A673 (cell line): ENCODE measurements around the gene DAPK2. TPM values are rescaled to one million over a fixed set of nuclear protein-coding genes. Genes with fewer than 3 reads are reported as not detected.

Experiments used
- BruUV-seq: library from RNA; stranded (reverse); fragments of 400-500 nt; replicated peaks from 2 replicates; lab custom pipeline; 2021; lab: Mats Ljungman, UMichigan
- CTCF ChIA-PET: fragments of 300-600 bp; sonication (Branson Sonifier 250); formaldehyde crosslinking; loops from one replicate; lab custom pipeline; 2022; ENCODE audit warnings: antibody characterized with exemption; lab: Charles Lee
- POLR2A ChIA-PET: fragments of 300-600 bp; sonication (Branson Sonifier 250); formaldehyde crosslinking; loops from one replicate; lab custom pipeline; 2022; ENCODE audit warnings: antibody characterized with exemption; ENCODE audit not compliant: low non-redundant PET; lab: Charles Lee
- DNase-seq: peaks from one replicate; pipeline ENCODE4 v3.0.0-alpha.2; 2015; ENCODE audit warnings: low spot score
- H3K27ac ChIP-seq: fragments of 200-600 bp; sonication (generic); 2 replicates; pipeline ENCODE4 v1.5.1; 2016; ENCODE audit warnings: mixed run types, low read depth, mild to moderate bottlenecking, mixed read lengths, antibody characterized with exemption, low read length; ENCODE audit not compliant: poor library complexity, severe bottlenecking
- H3K27me3 ChIP-seq: fragments of 200-600 bp; sonication (generic); replicated peaks from 2 replicates; pipeline ENCODE4 v1.6.1; 2017; ENCODE audit warnings: mixed run types, low read depth, mild to moderate bottlenecking, mixed read lengths, antibody characterized with exemption, low read length; ENCODE audit not compliant: insufficient read depth, poor library complexity
- H3K36me3 ChIP-seq: fragments of 200-600 bp; sonication (generic); 2 replicates; pipeline ENCODE4 v1.6.1; 2016; ENCODE audit warnings: mixed run types, mild to moderate bottlenecking, mixed read lengths, antibody characterized with exemption, low read length; ENCODE audit not compliant: insufficient read depth, poor library complexity, severe bottlenecking
- H3K4me1 ChIP-seq: fragments of 200-600 bp; sonication (generic); 2 replicates; pipeline ENCODE4 v1.6.1; 2017; ENCODE audit warnings: mixed run types, mild to moderate bottlenecking, mixed read lengths, antibody characterized with exemption, low read length; ENCODE audit not compliant: insufficient read depth, poor library complexity, severe bottlenecking
- H3K4me3 ChIP-seq: fragments of 200-600 bp; sonication (generic); 2 replicates; pipeline ENCODE4 v1.5.1; 2016; ENCODE audit warnings: low read depth, mixed run types, mild to moderate bottlenecking, mixed read lengths, low read length; ENCODE audit not compliant: poor library complexity, severe bottlenecking
- H3K9me3 ChIP-seq: fragments of 200-600 bp; sonication (generic); 2 replicates; pipeline ENCODE4 v1.6.1; 2016; ENCODE audit warnings: mixed run types, low read depth, mild to moderate bottlenecking, mixed read lengths, antibody characterized with exemption, low read length; ENCODE audit not compliant: poor library complexity, severe bottlenecking
- CTCF ChIP-seq: fragments of 300-800, 200-600 bp; sonication (generic); conservative IDR thresholded peaks from 2 replicates; pipeline ENCODE4 v1.5.1; 2017; ENCODE audit warnings: low read depth, mild to moderate bottlenecking, antibody characterized with exemption, low read length, moderate library complexity, mixed read lengths
- EZH2 ChIP-seq: fragments of 200-600 bp; sonication (generic); IDR thresholded peaks from 2 replicates; pipeline ENCODE4 v1.6.1; 2017; ENCODE audit warnings: borderline replicate concordance, low read depth, mild to moderate bottlenecking, mixed read lengths, antibody characterized with exemption, low read length; ENCODE audit not compliant: poor library complexity, severe bottlenecking
- intact Hi-C: fragments of 100-400 bp; cut with micrococcal nuclease; formaldehyde crosslinking; loops from one replicate; pipeline ENCODE4 v1.10.0; 2022; ENCODE audit not compliant: unreplicated experiment
- total RNA-seq: library from RNA; stranded (reverse); gene quantifications from 2 replicates; pipeline ENCODE4 v1.2.3, GENCODE V29; 2021

DAPK2 gene
- total RNA-seq, 1 experiment from 2014 or later: 19.2 TPM

GRCh38 chr15:64050281-64051092 is 4.2 kb upstream of the DAPK2 start:
- ChIA-PET POLR2A (no interaction called here), CTCF (interaction anchor here (0.5 kb wide), 1 partner anchor 97 kb away, joined by 6 read pairs; no protein-coding TSS in a partner anchor)
- no peak overlapping the region for H3K4me3 ChIP-seq
- no peaks in the 10 kb centered on the region for H3K9me3 ChIP-seq
- no peak for TF ChIP-seq EZH2
- TF ChIP-seq CTCF: no peak
- H3K4me1 ChIP-seq: peaks cover 6% of the 10 kb centered on the region
- H3K27me3 ChIP-seq: no peaks in the 10 kb centered on the region
- no peak overlapping the region for H3K27ac ChIP-seq
- H3K36me3 ChIP-seq: no peaks in the 10 kb centered on the region
- intact Hi-C loops: no loop called here
- BruUV-seq: no TSS peak
- no peak for DNase-seq

- no peak for TF ChIP-seq CTCF
- no peak for TF ChIP-seq EZH2
- no peaks in the 10 kb centered on the region for H3K36me3 ChIP-seq
- ChIA-PET CTCF (no interaction called here), POLR2A (no interaction called here)
- intact Hi-C loops: loop anchor here (5.0 to 10.0 kb wide), 2 partner anchors 104 to 437 kb away; no protein-coding TSS in a partner anchor
- H3K4me1 ChIP-seq: peaks cover 6% of the 10 kb centered on the region
- H3K9me3 ChIP-seq: no peaks in the 10 kb centered on the region
- no TSS peak for BruUV-seq
- no peak overlapping the region for H3K27ac ChIP-seq
- no peaks in the 10 kb centered on the region for H3K27me3 ChIP-seq
- DNase-seq: no peak
- H3K4me3 ChIP-seq: no peak overlapping the region
Measured at GRCh38 chr15:64048781-64049460, 2.6 kb upstream of the DAPK2 start.

- no peaks in the 10 kb centered on the region for H3K27me3 ChIP-seq
- H3K9me3 ChIP-seq: no peaks in the 10 kb centered on the region
- TF ChIP-seq CTCF (no peak), EZH2 (no peak)
- H3K4me1 ChIP-seq: peaks cover 6% of the 10 kb centered on the region
- H3K4me3 ChIP-seq: peak overlapping the region; percentile 63
- CTCF ChIA-PET: interaction anchor here (0.6 to 1.8 kb wide), 11 partner anchors 9 to 579 kb away, joined by 3 to 8 read pairs (median 3); partner anchors contain the start of gene CIAO2A
- intact Hi-C loops: loop anchor here (5.0 to 10.0 kb wide), 2 partner anchors 101 to 434 kb away; no protein-coding TSS in a partner anchor
- BruUV-seq: no TSS peak
- H3K36me3 ChIP-seq: no peaks in the 10 kb centered on the region
- no peak for DNase-seq
- POLR2A ChIA-PET: no interaction called here
- no peak overlapping the region for H3K27ac ChIP-seq
Measured at GRCh38 chr15:64045774-64046420, 388 bp downstream of the DAPK2 start.
